ENCODE data around the gene AQP10. TPM values are rescaled to one million over a fixed set of nuclear protein-coding genes. Genes with fewer than 3 reads are reported as not detected.
"Not testable (repeated sequence)": the region's sequence is repeated elsewhere in the genome, so short reads cannot be mapped to it uniquely, and the experiment has no call there.

Gene AQP10
- total RNA-seq, 2 experiments from 2014 or later, result not detected

- H3K4me3 ChIP-seq (ENCODE audit: low read depth, low read length, poor library complexity, severe bottlenecking); H3K4me2 ChIP-seq (ENCODE audit: low read length); H2AFZ ChIP-seq (ENCODE audit: low read length); H3K4me1 ChIP-seq (ENCODE audit: insufficient read depth, low read length, poor library complexity, severe bottlenecking); H3K79me2 ChIP-seq (ENCODE audit: insufficient read depth, low read depth, low read length); H3K27ac ChIP-seq (ENCODE audit: low read depth, low read length, poor library complexity, severe bottlenecking); DNase-seq (ENCODE audit: low spot score); H3K9me2 ChIP-seq (ENCODE audit: insufficient read depth, low read length); BruUV-seq (replicated peaks); intact Hi-C loops (cut with micrococcal nuclease; ENCODE audit: unreplicated experiment); H4K20me1 ChIP-seq (ENCODE audit: insufficient read depth, low read length); H3K36me3 ChIP-seq (ENCODE audit: insufficient read depth, low read length); CTCF ChIA-PET (ENCODE audit: unreplicated experiment): not testable (repeated sequence)
- peaks cover 11% of the 10 kb centered on the region; the same call in 1 of the 2 replicates for H3K9me3 ChIP-seq (ENCODE audit: low read length)
- POLR2A ChIA-PET, result interaction anchor here (0.7 kb wide), 1 partner anchor 172 kb away, joined by 3 read pairs; no protein-coding TSS in a partner anchor
Measured at GRCh38 chr1:154312229-154313065, 8.4 kb upstream of the AQP10 start.

- Histone ChIP-seq H3K27ac (ENCODE audit: low read depth, low read length, poor library complexity, severe bottlenecking) (no peak overlapping the region), H4K20me1 (ENCODE audit: insufficient read depth, low read length) (no peaks in the 10 kb centered on the region), H3K4me3 (ENCODE audit: low read depth, low read length, poor library complexity, severe bottlenecking) (no peak overlapping the region), H3K4me1 (ENCODE audit: insufficient read depth, low read length, poor library complexity, severe bottlenecking) (no peaks in the 10 kb centered on the region), H2AFZ (ENCODE audit: low read length) (no peak overlapping the region), H3K36me3 (ENCODE audit: insufficient read depth, low read length) (no peaks in the 10 kb centered on the region), H3K9me3 (ENCODE audit: low read length) (peaks cover 13% of the 10 kb centered on the region; the same call in 1 of the 2 replicates), H3K79me2 (ENCODE audit: insufficient read depth, low read depth, low read length) (no peaks in the 10 kb centered on the region), H3K4me2 (ENCODE audit: low read length) (no peak overlapping the region), H3K9me2 (ENCODE audit: insufficient read depth, low read length) (no peaks in the 10 kb centered on the region)
- no peak for TF ChIP-seq EZH2phosphoT487 (IDR thresholded peaks at IDR 0.05; ENCODE audit: borderline replicate concordance, low read depth, low read length)
- no peak for TF ChIP-seq CTCF (conservative IDR thresholded peaks at IDR 0.05; ENCODE audit: low read length)
- BruUV-seq (replicated peaks), result no TSS peak
- no peak for DNase-seq (ENCODE audit: low spot score)
- POLR2A ChIA-PET, result interaction anchor here (0.7 kb wide), 1 partner anchor 172 kb away, joined by 3 read pairs; no protein-coding TSS in a partner anchor
- intact Hi-C loops (cut with micrococcal nuclease; ENCODE audit: unreplicated experiment), result no loop called here
- CTCF ChIA-PET (ENCODE audit: unreplicated experiment), result no interaction called here
Measured at GRCh38 chr1:154313066-154313356, 7.9 kb upstream of the AQP10 start.

- H3K27ac ChIP-seq (ENCODE audit: low read depth, low read length, poor library complexity, severe bottlenecking); intact Hi-C loops (cut with micrococcal nuclease; ENCODE audit: unreplicated experiment); BruUV-seq (replicated peaks); POLR2A ChIA-PET; H3K9me2 ChIP-seq (ENCODE audit: insufficient read depth, low read length); H3K4me3 ChIP-seq (ENCODE audit: low read depth, low read length, poor library complexity, severe bottlenecking); H3K4me1 ChIP-seq (ENCODE audit: insufficient read depth, low read length, poor library complexity, severe bottlenecking); CTCF ChIA-PET (ENCODE audit: unreplicated experiment); H4K20me1 ChIP-seq (ENCODE audit: insufficient read depth, low read length); DNase-seq (ENCODE audit: low spot score); H3K36me3 ChIP-seq (ENCODE audit: insufficient read depth, low read length); H2AFZ ChIP-seq (ENCODE audit: low read length); H3K79me2 ChIP-seq (ENCODE audit: insufficient read depth, low read depth, low read length); H3K4me2 ChIP-seq (ENCODE audit: low read length): not testable (repeated sequence)
- peaks cover 13% of the 10 kb centered on the region; the same call in 1 of the 2 replicates for H3K9me3 ChIP-seq (ENCODE audit: low read length)
Measured at GRCh38 chr1:154314226-154314625, 6.7 kb upstream of the AQP10 start.
